Measurements from ENCODE around the gene WBP1.
"Not testable (repeated sequence)": the region's sequence is repeated elsewhere in the genome, so short reads cannot be mapped to it uniquely, and the experiment has no call there.

The WBP1 gene

DNA sequence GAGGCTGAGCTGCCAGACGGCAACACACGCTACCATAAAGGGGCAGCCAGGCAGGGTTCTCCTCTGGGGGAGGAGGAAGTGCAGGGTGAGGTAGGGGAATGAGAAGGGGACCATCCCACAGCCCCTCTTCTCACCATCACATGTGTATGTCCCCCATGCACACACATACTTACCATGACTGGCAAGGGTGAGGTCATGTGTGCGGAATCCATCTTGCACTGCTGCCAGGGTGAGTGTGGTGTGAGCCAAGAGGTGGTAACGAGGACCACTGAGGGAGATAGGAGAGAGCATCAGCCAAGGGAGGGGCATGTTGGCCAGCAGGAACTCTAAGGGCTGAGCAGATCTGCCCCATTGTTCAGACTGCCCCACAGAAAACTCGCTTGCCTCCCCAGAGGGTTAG is 29.6 kb upstream of the WBP1 start:
- DNase-seq, result no peak

DNA sequence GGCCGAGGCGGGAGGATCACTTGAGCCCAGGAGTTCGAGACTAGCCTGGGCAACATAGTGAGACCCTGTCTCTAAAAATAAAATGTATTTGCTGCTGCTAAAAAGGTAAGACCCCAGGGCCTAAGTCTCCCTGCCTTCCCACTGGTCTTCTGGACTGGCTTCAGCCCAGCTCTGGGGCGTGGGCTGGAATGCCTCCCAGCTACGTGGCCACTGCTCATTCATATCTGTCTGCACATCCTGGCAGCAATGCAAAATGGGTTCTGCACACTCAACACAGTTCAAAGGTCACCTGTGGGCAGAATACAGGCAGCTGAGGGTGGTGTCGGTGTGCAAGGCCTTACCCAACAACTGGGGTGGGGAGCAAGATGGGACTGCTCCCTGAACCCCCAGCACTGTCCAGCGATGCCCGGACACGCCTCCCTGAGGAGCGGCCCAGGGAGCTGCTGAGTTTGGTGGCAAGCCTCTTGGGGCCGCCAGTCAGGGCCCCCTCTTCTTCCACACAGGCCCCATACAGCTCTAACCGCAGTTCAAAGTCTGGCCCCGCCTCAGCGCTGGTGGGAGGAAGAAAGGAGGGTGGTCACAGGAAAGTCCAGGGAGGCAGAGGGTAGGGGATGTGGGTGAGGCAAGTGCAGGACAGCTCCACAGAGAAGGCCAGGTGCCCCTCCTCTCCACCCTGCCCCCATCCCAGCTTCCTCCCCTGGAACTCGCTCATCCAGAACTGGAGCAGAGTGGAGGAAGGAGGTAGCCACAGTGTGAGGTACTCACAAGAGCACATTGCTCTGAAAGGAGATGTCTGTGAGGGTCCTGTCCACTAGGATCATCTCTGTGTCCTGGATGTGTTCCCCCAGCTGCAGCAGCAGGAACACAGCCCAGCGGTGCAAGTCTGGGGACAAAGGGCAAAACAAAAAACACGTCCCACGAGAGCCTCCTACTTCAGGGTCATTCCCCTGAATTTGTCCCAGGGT is 28.5 kb upstream of the WBP1 start:
- DNase-seq, result no peak

DNA sequence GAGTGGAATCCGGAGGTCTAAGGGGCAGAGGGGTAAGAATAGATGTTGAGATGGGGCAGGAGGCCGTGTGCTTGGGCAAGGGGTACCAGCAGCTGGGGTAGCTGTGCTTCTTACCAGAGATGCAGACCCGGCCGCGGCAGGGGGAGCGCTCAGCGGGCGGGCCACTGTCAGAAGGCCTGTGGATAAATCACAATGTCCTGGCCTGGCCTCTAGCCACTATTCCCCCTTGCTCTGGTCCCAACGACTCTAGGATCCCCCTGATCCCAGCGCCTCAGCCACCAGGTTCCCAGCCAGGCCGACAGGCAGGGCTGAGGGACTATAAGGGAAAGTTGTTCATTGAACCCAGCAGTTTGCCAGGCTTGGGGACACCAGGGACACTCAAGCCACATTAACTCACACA is 27.7 kb upstream of the WBP1 start:
- DNase-seq, result no peak

DNA sequence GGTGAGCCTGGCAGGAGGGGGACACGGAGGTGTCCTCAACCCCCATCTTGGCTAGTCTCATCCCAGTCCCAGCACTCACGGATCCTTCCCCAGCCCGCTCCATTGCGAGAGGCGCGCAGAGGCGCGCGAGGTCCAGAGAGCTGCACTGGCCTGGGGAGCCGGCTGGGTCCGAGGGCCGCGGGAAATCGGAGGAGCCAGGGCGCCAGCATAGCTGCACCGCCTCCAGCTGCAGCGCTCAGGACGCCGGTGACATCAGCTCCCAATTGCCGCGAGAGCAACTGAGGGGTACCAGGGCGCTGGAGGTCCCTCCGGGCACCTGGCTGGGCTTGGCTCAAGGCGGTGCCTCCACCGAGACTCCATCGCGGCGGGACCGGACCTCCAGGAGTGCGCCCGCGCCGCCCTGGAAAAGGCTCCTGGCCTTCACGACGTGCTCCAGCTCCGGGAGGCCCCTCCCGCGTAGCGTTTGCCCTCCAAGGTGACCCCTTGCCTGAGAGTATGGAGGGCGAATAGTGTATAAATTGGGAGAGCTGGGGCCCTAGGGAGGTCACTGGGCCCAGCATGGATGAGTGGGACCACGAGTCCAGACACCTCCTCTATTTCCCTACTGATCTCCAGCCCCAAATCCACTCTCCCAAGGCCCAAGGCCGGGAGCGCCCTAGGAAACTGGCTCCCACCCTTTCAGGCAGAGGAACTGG is 22.0 kb upstream of the WBP1 start:
- no peak for DNase-seq

DNA sequence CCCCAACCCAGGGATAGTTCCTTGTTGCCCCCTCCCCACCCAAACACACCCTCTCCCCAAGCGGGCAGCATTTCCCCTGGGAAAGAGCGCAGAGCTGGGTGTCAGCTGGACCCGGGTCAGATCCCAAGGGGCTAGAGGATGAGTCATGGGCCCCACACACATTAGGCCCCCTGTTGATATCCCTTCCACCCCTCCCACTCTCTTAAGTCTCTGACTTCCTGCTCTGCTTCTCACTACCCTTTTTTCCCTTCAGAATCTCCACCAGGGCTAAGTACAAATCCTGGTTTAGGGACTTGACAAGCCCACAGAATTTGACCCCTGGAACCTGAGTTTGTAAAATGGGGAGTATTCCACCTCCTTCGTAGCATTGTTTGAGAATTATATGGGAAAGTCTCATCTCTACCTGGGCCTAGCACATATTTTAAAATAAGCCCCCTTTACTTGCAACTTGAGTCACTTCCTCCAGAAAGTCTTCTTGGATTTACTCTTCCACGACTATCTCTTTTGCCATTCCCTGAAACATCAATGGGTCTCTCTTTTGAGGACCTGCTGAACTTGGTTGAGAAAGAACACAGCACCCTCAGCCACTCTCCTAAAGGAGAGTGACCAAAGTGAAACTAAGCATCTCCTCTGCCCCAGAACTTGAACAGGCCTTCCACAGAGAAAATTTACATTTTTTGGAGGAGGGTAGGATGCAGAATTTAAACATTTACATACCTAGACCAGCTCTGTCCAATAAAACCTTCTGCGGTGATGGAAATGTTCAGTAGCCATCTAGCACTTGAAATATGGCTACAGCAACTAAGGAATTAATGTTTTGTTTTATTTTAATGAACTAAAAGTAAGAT is 21.2 kb upstream of the WBP1 start:
- DNase-seq, result no peak

DNA sequence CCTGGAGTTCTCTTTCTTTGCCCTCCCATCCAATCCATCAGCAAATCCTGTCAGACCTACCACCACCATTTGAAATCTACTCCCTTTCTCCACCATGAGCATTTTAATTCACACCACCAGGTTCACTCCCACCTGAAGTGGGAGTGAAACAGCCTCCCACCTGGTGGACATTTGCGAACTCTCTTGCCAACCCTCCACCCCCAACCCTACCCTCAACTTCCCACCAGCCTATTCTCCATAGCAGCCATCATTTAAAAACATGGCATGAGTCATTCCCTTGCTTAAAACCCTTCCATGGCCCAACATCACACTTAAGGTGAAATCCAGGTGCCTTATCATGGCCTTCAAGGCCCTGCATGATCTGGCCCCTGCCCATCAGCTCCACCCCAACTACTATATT is 20.0 kb upstream of the WBP1 start:
- DNase-seq, result no peak

DNA sequence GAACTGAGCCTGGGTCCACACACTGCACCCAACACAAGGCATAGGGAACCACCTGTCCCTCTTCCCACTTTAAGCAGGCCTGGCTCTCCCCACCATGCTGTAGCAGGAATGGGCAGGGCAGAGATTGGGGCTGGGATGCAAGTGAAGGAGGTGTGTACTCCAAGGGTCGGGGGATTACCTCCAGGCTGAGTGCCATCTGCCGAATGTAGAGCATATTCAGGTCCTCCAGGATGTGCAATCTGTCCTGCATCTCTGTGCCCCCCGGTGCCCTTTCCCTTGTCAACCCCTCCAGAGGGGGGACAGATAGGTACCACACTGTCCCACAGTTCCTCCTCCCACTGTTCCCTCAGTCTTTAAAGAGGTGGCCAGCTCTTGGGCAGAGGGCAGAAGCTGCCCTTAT is 18.9 kb upstream of the WBP1 start:
- DNase-seq, result no peak

DNA sequence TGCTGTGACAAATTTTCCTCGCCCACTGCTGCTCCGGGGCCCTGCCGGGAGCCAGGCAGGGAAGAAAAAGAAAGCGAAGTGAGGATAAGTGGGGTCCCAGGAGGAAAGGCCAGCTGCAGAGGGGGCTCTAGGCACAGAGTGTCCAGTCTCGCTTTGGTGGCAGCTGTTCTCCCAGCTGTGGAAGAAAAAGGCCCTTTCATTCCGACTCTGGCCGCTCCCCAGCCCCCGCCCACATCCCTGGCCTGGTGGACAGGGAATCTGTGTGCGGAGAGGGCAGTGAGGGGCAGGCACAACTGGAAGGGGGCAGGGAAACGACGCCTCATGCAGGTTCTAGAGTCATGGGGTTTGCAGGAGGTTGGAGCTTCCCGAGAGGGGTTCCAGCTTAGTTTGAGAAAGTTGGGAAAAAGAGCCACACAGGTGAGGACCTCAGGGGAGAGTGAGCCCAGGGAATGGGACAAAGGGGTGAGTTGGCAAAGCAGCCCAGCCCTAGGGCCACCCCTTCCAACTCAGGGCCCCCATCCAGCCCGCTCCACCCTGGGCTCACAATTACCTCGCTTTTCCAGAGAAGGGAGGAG is 18.3 kb upstream of the WBP1 start:
- DNase-seq, result no peak

DNA sequence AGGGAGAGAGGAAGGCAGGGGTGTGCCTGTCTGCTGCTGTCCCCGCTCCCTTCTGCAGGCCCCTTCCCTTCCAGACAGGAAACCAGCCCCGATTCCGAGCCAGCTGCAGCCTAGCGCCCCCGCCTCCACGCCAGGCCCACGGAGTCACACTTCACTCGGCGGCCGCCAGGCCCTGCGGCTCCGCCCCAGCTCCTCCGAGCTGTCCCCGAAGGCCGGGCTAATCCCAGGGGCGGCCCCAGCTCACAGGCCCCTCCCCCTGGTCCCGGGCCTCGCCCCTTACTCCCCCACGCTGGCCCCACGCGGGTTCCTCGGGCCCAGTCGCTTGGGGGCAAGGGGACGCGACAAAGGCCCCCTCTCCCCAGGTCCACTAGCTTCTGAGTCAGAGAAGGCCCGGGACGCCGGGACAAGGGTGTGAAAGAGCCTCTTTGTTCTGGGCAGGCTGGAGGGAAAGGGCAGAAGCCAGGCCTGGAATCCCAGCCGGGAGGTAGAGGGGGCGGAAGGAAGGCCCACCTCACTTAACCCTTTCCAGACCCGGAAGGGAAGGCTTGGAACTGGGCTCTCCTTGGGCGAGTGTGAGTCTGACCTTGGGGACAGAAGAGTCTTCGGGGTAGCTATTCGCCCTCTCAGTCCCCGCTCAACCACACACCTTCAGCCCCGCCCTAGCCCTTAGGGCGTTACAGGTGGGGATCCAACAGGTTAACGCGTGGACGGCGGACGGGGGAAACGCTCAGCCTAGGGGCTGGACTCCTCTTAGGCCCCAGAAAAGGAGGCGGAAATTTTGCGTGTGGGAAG is 17.7 kb upstream of the WBP1 start:
- DNase-seq, result peak; percentile 49 to 71

DNA sequence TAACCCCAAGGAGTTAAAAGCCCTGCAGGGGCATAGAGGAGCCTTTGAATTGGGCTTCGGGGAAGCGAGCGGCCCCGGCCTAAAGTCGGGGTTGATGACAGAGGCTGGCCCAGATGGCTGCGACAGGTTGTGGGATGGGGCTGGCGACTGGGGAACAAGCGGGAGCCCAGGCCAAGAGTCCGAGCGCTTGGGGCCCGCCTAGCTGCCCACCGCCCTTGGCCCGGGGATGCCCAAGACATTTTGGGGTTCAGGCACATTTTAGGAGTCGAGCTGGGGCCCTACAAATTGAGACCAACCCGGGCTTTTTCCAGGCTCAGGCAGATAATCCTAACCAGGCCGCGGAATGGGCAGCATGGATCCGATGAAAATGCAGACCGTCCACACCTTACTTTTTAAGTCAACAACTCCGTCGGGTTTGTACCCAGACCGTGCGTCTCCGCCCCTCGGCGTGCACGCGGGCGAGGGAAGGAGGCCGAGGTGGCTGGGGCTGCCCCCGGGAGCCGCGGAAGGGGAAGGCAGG is 17.0 kb upstream of the WBP1 start:
- DNase-seq, result no peak

DNA sequence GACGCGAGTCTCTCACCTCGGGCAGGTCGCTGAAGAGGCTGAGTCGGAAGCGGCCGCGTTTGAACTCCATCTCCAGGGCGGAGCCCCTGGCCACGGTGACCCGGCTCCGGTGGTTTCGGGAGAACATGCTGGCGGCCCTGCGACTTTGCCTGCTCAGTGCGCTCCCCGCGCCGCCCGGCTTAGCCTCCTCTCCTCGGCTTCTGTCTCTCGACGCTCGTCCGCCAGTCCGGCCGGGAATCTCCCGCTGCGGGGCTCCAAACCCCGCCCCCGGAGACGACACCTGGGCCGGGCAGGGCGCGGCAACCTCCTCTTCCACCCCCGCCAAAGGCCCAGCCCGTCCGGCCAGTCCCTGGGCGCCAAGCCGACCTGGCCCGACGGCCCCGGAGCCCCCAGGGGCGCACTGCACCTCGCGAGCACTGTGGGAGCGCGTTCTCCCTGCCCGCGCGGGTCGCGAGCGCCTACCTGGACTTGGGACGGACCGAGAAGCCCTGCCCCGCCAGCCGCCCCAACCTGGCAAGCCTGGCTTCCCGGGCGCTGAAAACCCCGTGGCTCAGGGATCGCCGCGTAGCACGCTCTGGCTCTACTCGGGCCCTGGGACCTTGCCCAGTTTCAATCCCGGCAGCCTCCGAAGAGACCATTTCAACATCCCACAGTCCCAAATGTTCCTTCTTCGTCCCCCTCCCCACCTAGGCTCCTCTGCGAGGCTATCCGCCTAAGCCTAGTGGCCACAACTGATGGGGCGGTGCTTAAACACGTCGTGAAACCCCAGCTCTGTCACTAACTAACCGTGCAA is 16.4 kb upstream of the WBP1 start, which contains the start of gene RTKN:
RTKN (minus strand) TSS at position 248 of the 793 bp plus-strand sequence; CDS start at position 127, 121 bp downstream.
- peak; percentile 40 to 51 for DNase-seq

DNA sequence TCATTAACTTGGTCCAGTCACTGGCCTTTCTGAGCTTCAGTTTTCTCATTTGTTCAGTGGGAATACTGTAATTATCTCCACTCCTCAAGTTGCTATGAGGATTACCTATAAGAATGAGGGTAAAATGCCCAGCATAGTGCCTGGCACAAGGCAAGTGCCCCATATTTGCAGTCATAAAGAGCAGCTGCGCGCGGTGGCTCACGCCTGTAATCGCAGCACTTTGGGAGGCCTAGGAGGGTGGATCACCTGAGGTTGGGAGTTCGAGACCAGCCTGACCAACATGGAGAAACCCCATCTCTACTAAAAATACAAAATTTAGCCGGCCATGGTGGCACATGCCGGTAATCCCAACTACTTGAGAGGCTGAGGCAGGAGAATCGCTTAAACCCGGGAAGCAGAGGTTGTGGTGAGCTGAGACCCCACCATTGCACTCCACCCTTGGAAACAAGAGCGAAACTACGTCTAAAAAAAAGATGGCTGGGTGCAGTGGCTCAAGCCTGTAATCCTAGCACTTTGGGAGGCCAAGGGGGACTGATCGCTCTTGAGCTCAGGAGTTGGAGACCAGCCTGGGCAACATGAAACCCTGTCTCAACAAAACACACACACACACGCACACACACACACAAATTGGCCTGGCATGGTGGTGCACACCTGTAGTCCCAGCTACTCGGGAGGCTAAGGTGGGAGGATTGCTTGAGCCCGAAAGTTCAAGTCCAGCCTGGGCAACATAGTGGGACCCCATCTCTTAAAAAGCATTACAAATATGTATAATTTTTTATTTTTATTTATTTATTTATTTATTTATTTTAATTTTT is 15.5 kb upstream of the WBP1 start:
- DNase-seq, result not testable (repeated sequence)

DNA sequence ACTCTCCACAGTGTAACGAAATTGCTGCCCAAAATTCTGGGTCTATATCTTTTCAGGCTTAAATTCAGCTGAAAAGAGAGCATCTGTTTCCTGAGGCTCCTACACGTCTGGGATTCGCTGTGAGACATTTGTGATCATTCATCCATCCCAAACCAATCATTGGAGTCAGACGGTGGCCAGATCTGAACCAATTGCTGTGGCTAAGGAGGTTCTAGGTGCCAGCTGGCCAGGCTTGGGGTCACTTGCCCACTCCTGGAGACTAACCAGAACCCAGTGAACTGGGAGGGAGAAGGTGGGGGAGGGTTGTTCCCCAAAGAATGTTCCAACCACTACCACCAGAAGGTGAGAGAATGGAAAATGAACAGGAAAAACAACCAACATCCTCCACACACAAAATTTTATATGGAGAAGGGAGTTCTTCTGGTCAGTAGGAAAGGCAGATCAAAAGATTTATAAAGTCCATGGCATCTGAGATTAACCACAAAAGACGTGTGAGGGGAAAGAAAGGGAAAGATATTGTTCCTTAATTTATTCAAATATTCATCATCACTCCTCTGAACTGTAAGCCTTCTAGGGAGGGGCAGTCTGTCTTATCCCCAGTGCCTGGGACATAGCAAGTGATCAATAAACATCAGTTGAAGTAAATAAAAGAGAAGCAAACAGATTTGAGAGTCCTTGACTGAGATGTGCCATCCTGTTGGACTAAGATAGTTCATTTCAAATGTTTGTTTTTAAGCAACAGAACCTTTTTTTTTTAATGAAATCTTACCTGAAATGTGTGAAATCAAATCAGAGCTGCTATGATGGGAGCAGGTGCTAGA is 13.5 kb upstream of the WBP1 start:
- DNase-seq, result no peak

DNA sequence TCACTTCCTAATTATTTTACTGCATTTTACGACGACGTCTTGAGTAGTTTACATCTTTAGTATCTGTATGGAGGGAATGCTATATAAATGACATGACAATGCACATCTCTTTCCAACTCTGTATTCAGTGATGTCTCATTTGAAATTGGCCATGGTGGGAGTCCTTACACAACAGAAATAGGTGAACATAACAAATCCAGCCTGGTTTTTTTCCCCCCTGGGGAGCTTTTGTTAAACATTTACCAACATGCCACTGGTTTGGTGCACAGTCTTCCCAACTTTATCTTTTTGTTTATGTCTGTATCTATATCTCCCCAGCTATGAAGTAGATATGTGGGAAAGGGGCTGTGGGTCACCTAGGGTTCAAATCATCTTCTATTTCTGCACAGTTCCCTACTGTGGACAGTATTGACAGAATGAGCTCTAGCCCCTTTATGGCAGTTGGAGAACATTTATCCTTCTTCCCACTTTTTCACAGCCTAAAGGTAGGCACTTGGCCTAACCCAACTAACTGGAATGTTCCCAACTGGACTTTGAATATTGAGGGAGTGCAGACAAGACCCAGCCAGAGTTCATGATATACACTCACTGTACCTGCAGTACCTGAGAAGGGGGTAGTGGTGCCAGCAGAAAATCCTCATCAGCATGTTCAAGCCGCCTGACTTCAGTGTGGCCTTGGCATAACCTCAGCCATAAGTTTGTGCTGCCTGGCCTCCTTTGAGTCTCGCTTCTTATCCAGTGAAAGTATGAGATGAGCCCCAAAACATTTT is 10.8 kb upstream of the WBP1 start:
- no peak for DNase-seq

DNA sequence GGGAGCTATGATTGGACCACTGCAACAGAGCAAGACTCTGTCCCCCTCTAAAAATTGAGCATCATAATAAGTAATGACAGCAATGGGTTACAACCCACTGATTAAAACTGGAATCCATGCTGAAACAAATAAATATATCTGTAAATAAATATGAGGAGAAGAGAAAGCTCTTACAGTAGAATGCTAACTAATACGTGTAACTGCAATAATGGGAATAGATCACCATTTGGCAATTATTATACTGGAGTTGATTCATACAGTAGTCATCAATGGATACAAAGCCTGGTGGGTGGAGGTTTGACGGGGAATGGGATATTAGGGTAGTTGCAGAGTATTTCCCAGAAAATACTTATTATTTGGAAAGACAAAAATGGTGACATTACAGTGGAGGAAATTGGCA is 9.5 kb upstream of the WBP1 start:
- DNase-seq, result no peak

DNA sequence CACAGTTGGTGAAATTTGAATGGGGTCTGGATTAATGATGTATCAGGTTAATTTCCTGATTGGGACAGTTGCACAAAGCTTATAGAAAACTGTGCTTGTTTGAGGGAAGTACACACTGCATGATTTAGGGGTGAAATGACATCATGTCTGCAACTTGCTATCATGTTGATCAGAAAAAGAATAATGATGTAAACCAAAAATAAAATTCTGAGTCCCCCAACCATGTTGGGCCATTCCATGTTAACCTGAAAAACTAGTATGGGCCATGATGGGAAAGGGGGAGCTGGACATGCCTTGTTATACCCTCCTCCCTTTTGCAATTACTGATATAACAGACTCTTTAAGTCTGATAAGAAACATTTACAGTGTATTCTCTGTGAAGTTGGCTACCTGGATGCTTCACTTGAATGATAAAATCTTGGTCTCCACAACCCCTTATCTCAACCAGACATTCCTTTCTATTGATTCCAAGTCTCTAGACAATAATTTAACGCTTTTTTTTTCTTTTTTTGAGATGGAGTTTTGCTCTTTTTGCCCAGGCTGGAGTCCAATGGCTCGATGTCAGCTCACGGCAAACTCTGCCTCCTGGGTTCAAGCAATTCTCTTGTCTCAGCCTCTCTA is 7.6 kb upstream of the WBP1 start:
- DNase-seq, result no peak

DNA sequence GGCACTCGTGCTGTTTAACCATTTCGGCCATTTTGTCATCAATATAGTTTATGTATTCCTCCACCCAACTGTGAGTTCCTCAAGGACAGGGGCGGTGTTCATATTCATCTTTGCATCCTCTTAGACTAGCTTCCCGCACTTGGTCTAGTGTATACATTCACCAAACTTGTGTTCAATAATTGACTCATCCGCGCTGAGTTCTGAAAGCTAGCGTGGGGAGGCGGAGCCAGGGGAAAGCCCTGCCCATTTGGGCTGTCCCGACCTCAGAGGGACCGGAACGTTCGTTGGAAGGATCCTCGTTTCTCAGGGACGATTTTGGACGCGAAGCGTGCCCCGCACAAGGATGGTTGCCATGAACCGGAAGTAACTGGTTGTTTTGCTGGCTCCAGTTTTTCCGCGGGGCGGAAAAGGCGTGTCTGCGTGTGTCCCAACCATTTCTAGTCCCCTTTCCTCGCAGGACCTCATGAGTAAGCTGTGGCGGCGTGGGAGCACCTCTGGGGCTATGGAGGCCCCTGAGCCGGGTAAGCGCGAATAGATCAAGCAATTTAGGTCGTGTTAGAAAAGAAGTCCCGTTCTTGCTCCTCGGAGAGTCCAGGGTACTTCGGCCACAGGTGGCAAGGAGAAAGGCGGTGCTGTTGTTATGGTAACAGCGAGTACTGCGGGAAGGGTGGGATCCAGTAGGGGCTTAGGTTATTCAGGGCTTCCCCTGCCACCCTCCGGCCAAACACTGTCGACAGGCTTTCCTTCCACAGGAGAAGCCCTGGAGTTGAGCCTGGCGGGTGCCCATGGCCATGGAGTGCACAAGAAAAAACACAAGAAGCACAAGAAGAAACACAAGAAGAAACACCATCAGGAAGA is 3.4 kb upstream of the WBP1 start, which contains the start of gene INO80B:
INO80B (plus strand) TSS at position 434 of the 858 bp plus-strand sequence; CDS start at position 464, 30 bp downstream.
- DNase-seq, result peak; percentile 97 to 99
